Measurements from ENCODE around the gene NIN. TPM values are rescaled to one million over a fixed set of nuclear protein-coding genes. Genes with fewer than 3 reads are reported as not detected.

Gene NIN
- total RNA-seq, 1 donor from 2014 or later, result 45.4 TPM

- Mint-ChIP-seq H3K9me3 (ENCODE audit: unreplicated experiment) (no peaks in the 10 kb centered on the region), H3K4me1 (ENCODE audit: low read depth, unreplicated experiment) (peaks cover 16% of the 10 kb centered on the region), H3K27me3 (ENCODE audit: low read depth, unreplicated experiment) (peaks cover 6% of the 10 kb centered on the region), H3K27ac (ENCODE audit: unreplicated experiment) (no peak overlapping the region), H3K36me3 (ENCODE audit: low read depth, unreplicated experiment) (no peaks in the 10 kb centered on the region), H3K4me3 (ENCODE audit: unreplicated experiment) (no peak overlapping the region)
- no peak overlapping the region for H2AFZ ChIP-seq (ENCODE audit: low read depth, low read length)
- H3K79me2 ChIP-seq (ENCODE audit: insufficient read depth, low read length), result no peaks in the 10 kb centered on the region
- H3K27ac ChIP-seq (ENCODE audit: low read depth, low read length), result no peak overlapping the region
- H3K9ac ChIP-seq (ENCODE audit: low read length), result no peak overlapping the region
- no peak for TF ChIP-seq EZH2 (IDR thresholded peaks at IDR 0.05; ENCODE audit: insufficient read depth, low read length)
- TF ChIP-seq, protein P1, sequence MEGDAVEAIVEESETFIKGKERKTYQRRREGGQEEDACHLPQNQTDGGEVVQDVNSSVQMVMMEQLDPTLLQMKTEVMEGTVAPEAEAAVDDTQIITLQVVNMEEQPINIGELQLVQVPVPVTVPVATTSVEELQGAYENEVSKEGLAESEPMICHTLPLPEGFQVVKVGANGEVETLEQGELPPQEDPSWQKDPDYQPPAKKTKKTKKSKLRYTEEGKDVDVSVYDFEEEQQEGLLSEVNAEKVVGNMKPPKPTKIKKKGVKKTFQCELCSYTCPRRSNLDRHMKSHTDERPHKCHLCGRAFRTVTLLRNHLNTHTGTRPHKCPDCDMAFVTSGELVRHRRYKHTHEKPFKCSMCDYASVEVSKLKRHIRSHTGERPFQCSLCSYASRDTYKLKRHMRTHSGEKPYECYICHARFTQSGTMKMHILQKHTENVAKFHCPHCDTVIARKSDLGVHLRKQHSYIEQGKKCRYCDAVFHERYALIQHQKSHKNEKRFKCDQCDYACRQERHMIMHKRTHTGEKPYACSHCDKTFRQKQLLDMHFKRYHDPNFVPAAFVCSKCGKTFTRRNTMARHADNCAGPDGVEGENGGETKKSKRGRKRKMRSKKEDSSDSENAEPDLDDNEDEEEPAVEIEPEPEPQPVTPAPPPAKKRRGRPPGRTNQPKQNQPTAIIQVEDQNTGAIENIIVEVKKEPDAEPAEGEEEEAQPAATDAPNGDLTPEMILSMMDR (IDR thresholded peaks at IDR 0.05; ENCODE audit: insufficient read depth, low read depth, low read length), result no peak
- no peak overlapping the region for H3K4me3 ChIP-seq (ENCODE audit: insufficient read depth, low read depth, low read length)
- no peaks in the 10 kb centered on the region for H3K36me3 ChIP-seq (ENCODE audit: insufficient read depth, low read length)
- DNase-seq (ENCODE audit: low read depth) (peak; percentile 41), FAIRE-seq (no peak)
- no peaks in the 10 kb centered on the region for H4K20me1 ChIP-seq (ENCODE audit: insufficient read depth, low read length)
- H3K4me1 ChIP-seq (ENCODE audit: insufficient read depth, low read length), result peaks cover 6% of the 10 kb centered on the region
- no peaks in the 10 kb centered on the region for H3K27me3 ChIP-seq (ENCODE audit: insufficient read depth, low read length)
- no peaks in the 10 kb centered on the region for H3K9me3 ChIP-seq (ENCODE audit: insufficient read depth, low read depth, low read length)
- H3K4me2 ChIP-seq (ENCODE audit: low read length), result no peak overlapping the region
These were observed 4.3 kb upstream of the NIN start for GRCh38 chr14:50835280-50835679.

DNA sequence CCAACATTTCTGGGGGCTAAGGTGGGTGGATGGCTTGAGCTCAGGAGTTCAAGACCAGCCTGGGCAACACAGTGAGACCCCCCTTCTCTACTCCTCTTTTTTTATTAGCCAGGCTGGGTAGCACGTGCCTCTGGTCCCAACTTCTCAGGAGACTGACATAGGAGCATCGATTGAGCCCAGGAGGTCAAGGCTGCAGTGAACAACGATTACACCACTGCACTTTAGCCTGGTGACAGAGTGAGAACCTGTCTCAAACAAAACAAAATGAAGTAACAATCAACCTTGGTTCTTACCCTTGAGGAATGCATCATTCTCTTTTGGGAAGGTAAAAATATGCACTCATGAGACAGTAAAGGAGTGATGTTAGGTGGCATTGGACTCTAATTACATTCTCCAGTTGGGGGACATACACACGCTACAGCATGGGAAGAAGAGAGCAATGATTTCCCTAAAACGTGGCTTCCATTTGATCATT is 3.9 kb upstream of the NIN start:
- H3K9me3 ChIP-seq (ENCODE audit: insufficient read depth, low read depth, low read length), result no peaks in the 10 kb centered on the region
- no peak for FAIRE-seq

More for the DNA sequence above, 3.9 kb upstream of the NIN start:
- Mint-ChIP-seq H3K4me3 (ENCODE audit: unreplicated experiment) (no peak overlapping the region), H3K9me3 (ENCODE audit: unreplicated experiment) (no peaks in the 10 kb centered on the region), H3K27ac (ENCODE audit: unreplicated experiment) (no peak overlapping the region), H3K36me3 (ENCODE audit: low read depth, unreplicated experiment) (no peaks in the 10 kb centered on the region), H3K27me3 (ENCODE audit: low read depth, unreplicated experiment) (peaks cover 6% of the 10 kb centered on the region), H3K4me1 (ENCODE audit: low read depth, unreplicated experiment) (peaks cover 17% of the 10 kb centered on the region)
- no peak overlapping the region for H3K9ac ChIP-seq (ENCODE audit: low read length)
- TF ChIP-seq, protein P1 (IDR thresholded peaks at IDR 0.05; ENCODE audit: insufficient read depth, low read depth, low read length), result no peak
- TF ChIP-seq EZH2 (IDR thresholded peaks at IDR 0.05; ENCODE audit: insufficient read depth, low read length), result no peak
- H4K20me1 ChIP-seq (ENCODE audit: insufficient read depth, low read length), result peaks cover 4% of the 10 kb centered on the region
- no peak overlapping the region for H2AFZ ChIP-seq (ENCODE audit: low read depth, low read length)
- no peak for DNase-seq (ENCODE audit: low read depth)
- H3K27me3 ChIP-seq (ENCODE audit: insufficient read depth, low read length), result no peaks in the 10 kb centered on the region
- H3K4me1 ChIP-seq (ENCODE audit: insufficient read depth, low read length), result peaks cover 7% of the 10 kb centered on the region
- no peak overlapping the region for H3K27ac ChIP-seq (ENCODE audit: low read depth, low read length)
- H3K36me3 ChIP-seq (ENCODE audit: insufficient read depth, low read length), result no peaks in the 10 kb centered on the region
- H3K4me2 ChIP-seq (ENCODE audit: low read length), result no peak overlapping the region
- peaks cover 3% of the 10 kb centered on the region for H3K79me2 ChIP-seq (ENCODE audit: insufficient read depth, low read length)
- H3K4me3 ChIP-seq (ENCODE audit: insufficient read depth, low read depth, low read length), result no peak overlapping the region

Measured in astrocyte (in vitro differentiated cells and primary cell).